ENCODE data around the gene ABAT.

ABAT gene

GRCh38 chr16:8718851-8719680 lies 44.6 kb downstream of the ABAT start:
- no peak for DNase-seq

GRCh38 chr16:8720080-8720966 lies 45.9 kb downstream of the ABAT start:
- no peak for DNase-seq

GRCh38 chr16:8720967-8721308 lies 46.5 kb downstream of the ABAT start:
- DNase-seq: no peak

- no peak for DNase-seq
Observed at GRCh38 chr16:8721336-8722024, 47.1 kb downstream of the ABAT start.

GRCh38 chr16:8722025-8722348 lies 47.6 kb downstream of the ABAT start:
- DNase-seq: no peak

- DNase-seq: no peak
Observed at GRCh38 chr16:8725513-8726178, 51.2 kb downstream of the ABAT start.

GRCh38 chr16:8727131-8727806 lies 52.9 kb downstream of the ABAT start:
- DNase-seq: no peak

- DNase-seq: no peak
Observed at GRCh38 chr16:8727857-8728618, 53.6 kb downstream of the ABAT start.

- peak; percentile 25 to 46 (median 38) for DNase-seq
Observed at GRCh38 chr16:8729779-8730334, 55.4 kb downstream of the ABAT start.

GRCh38 chr16:8730335-8730915 lies 56.0 kb downstream of the ABAT start:
- DNase-seq: no peak

GRCh38 chr16:8733849-8734540 lies 59.6 kb downstream of the ABAT start:
- DNase-seq: no peak

- no peak for DNase-seq
Observed at GRCh38 chr16:8735574-8735973, 61.2 kb downstream of the ABAT start.

GRCh38 chr16:8736123-8736668 lies 61.8 kb downstream of the ABAT start:
- no peak for DNase-seq

GRCh38 chr16:8739151-8739550 lies 64.7 kb downstream of the ABAT start:
- no peak for DNase-seq

- no peak for DNase-seq
Observed at GRCh38 chr16:8739989-8740704, 65.7 kb downstream of the ABAT start.

- DNase-seq: no peak
Observed at GRCh38 chr16:8740775-8741355, 66.4 kb downstream of the ABAT start.

GRCh38 chr16:8741636-8742035 lies 67.2 kb downstream of the ABAT start:
- no peak for DNase-seq

- no peak for DNase-seq
Observed at GRCh38 chr16:8742068-8742467, 67.7 kb downstream of the ABAT start.

GRCh38 chr16:8748944-8749343 lies 74.5 kb downstream of the ABAT start:
- DNase-seq: peak; percentile 40 to 51 (median 44)

Data from suppressor macrophage treated with lipopolysaccharide for 1 hour (primary cell).